Activated naive CD8-positive, alpha-beta T cell treated with anti-CD3 and anti-CD28 coated beads for 36 hours (primary cell): ENCODE data around the gene RUNX1. TPM values are rescaled to one million over a fixed set of nuclear protein-coding genes. Genes with fewer than 3 reads are reported as not detected.
"Not testable (repeated sequence)": the region's sequence is repeated elsewhere in the genome, so short reads cannot be mapped to it uniquely, and the experiment has no call there.

Source experiments
- DNase-seq: peaks from one replicate; pipeline ENCODE4 v3.0.0; 2021
- H3K27ac Mint-ChIP-seq: one replicate; pipeline ENCODE4 v1.8.0; 2022; ENCODE audit warnings: mild to moderate bottlenecking, moderate library complexity, mixed read lengths
- H3K27me3 Mint-ChIP-seq: one replicate; pipeline ENCODE4 v1.8.0; 2022; ENCODE audit warnings: mild to moderate bottlenecking, mixed read lengths
- H3K36me3 Mint-ChIP-seq: one replicate; pipeline ENCODE4 v1.8.0; 2021; ENCODE audit warnings: mild to moderate bottlenecking, mixed read lengths
- H3K4me1 Mint-ChIP-seq: one replicate; pipeline ENCODE4 v1.8.0; 2021; ENCODE audit warnings: mixed read lengths
- H3K4me3 Mint-ChIP-seq: one replicate; pipeline ENCODE4 v1.8.0; 2022; ENCODE audit warnings: mild to moderate bottlenecking, moderate library complexity, mixed read lengths
- H3K9me3 Mint-ChIP-seq: one replicate; pipeline ENCODE4 v1.8.0; 2022; ENCODE audit warnings: mixed read lengths
- total RNA-seq, 2 experiments: library from RNA; stranded (reverse); gene quantifications; one replicate each; pipeline ENCODE4 v1.2.3, GENCODE V29; 2021

Gene RUNX1
- total RNA-seq, 2 experiments from 2014 or later, result 16.6 to 18.0 TPM

GRCh38 chr21:34952701-34953100 lies 96.4 kb downstream of the RUNX1 start:
- Mint-ChIP-seq H3K9me3 (peaks cover 3% of the 10 kb centered on the region), H3K27me3 (no peaks in the 10 kb centered on the region), H3K4me3 (no peak overlapping the region), H3K36me3 (peaks cover 32% of the 10 kb centered on the region), H3K27ac (no peak overlapping the region), H3K4me1 (peaks cover 53% of the 10 kb centered on the region)
- no peak for DNase-seq

- not testable (repeated sequence) for H3K4me3 Mint-ChIP-seq, H3K27ac Mint-ChIP-seq, H3K27me3 Mint-ChIP-seq, H3K9me3 Mint-ChIP-seq, DNase-seq
- peaks cover 55% of the 10 kb centered on the region for H3K4me1 Mint-ChIP-seq
- H3K36me3 Mint-ChIP-seq, result peaks cover 33% of the 10 kb centered on the region
Measured at GRCh38 chr21:34951868-34952267, 97.2 kb downstream of the RUNX1 start.

DNA sequence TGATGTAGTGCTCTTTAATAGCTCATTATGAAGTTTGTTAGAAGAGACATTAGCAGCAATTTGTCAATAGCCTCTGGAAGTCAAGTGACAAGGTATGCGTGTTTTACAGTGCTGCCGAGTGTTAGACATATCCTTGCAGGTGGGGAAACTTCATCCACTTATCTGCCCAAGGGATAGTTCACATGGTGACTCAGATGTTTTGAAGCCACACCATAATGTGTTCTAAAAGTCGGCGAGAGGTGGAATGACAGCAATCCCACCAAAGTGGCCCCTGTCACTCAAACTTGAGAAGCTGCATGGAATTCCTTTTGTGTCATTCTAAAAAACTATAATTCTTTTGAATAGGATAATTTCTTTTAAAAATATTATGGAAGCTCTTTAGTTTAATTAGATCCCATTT lies 98.1 kb downstream of the RUNX1 start:
- H3K4me1 Mint-ChIP-seq, result peaks cover 61% of the 10 kb centered on the region

DNA sequence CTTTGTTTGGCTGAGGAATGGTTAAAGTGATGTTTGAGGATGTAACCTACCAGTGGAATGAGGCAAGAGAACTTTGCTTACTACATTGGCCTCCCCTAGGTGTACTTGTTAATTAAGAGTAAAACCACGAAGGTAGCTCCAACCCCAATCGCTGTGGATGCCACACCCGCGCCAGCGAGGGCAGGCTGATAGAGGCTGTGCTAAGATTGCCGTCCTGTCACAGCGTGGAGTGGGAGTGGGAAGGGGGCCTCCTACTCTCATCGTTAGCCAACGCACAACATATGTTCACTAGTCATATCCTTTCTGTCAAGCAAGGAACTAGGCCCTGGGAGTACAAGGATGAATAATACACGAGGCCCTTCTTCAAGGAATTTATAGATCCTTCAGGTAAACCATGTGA lies 99.6 kb downstream of the RUNX1 start:
- no peak overlapping the region for H3K4me3 Mint-ChIP-seq
- no peaks in the 10 kb centered on the region for H3K27me3 Mint-ChIP-seq
- no peaks in the 10 kb centered on the region for H3K9me3 Mint-ChIP-seq
- no peak for DNase-seq
- no peak overlapping the region for H3K27ac Mint-ChIP-seq
- peaks cover 68% of the 10 kb centered on the region for H3K4me1 Mint-ChIP-seq
- peaks cover 23% of the 10 kb centered on the region for H3K36me3 Mint-ChIP-seq

More for the DNA sequence above, 98.1 kb downstream of the RUNX1 start:
- Mint-ChIP-seq H3K4me3 (no peak overlapping the region), H3K27me3 (no peaks in the 10 kb centered on the region), H3K27ac (no peak overlapping the region), H3K36me3 (peaks cover 28% of the 10 kb centered on the region), H3K9me3 (no peaks in the 10 kb centered on the region)
- no peak for DNase-seq

GRCh38 chr21:34949030-34949429 lies 100.1 kb downstream of the RUNX1 start:
- H3K27ac Mint-ChIP-seq, result no peak overlapping the region
- no peaks in the 10 kb centered on the region for H3K27me3 Mint-ChIP-seq
- no peak for DNase-seq
- H3K36me3 Mint-ChIP-seq, result peaks cover 20% of the 10 kb centered on the region
- H3K4me3 Mint-ChIP-seq, result no peak overlapping the region
- peaks cover 70% of the 10 kb centered on the region for H3K4me1 Mint-ChIP-seq
- H3K9me3 Mint-ChIP-seq, result no peaks in the 10 kb centered on the region

DNA sequence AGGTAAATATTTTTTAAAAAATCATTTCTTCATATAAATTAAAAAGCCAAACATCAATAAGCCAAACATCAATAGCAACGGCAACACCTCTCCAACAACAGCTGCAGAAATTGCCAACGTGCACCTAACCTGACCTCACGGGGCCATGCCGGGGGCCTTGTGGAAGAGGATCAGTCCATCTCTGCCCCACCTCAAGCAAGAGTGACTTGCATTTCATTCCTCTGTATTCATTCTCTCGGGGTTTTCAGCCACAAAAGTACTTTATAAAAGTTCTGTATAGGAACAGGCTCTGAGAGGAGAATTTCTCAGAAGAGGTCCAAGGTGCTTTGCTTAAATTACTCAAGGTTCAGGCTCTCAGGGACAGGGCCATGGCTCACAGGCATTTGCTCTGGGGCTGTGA lies 100.9 kb downstream of the RUNX1 start:
- Mint-ChIP-seq H3K27me3 (no peaks in the 10 kb centered on the region), H3K4me3 (no peak overlapping the region), H3K4me1 (peaks cover 72% of the 10 kb centered on the region), H3K9me3 (no peaks in the 10 kb centered on the region), H3K36me3 (peaks cover 21% of the 10 kb centered on the region), H3K27ac (no peak overlapping the region)
- DNase-seq, result no peak

- H3K4me1 Mint-ChIP-seq, result peaks cover 76% of the 10 kb centered on the region
- DNase-seq, result no peak
- H3K36me3 Mint-ChIP-seq, result peaks cover 22% of the 10 kb centered on the region
- H3K9me3 Mint-ChIP-seq, result no peaks in the 10 kb centered on the region
- H3K27ac Mint-ChIP-seq, result peak overlapping the region; percentile 80
- no peak overlapping the region for H3K4me3 Mint-ChIP-seq
- no peaks in the 10 kb centered on the region for H3K27me3 Mint-ChIP-seq
Measured at GRCh38 chr21:34946916-34947534, 102.1 kb downstream of the RUNX1 start.

DNA sequence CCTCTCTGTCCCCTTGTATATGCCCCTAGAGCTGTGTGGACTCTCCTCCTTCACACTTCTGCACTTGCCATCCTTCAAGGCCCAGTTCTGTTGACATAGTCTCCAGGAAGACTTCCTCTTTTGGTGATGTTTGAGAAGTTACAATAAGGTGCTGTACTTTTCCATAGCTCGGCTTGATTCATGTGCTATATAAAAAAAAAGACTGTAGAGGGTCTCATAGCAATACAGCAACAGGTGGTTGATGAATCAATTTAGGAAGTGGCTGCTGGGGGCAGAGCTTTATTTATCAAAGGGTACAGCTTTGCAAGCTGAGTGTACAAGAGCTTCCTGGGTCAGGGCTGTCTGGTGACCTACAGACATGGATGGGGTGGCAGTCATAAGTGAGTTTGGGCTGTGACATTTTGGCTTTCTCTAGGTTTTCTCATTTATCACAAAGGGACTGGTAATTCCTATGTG lies 102.7 kb downstream of the RUNX1 start:
- H3K4me1 Mint-ChIP-seq, result peaks cover 80% of the 10 kb centered on the region
- DNase-seq, result peak; percentile 49
- peak overlapping the region; percentile 15 for H3K4me3 Mint-ChIP-seq
- peaks cover 18% of the 10 kb centered on the region for H3K36me3 Mint-ChIP-seq
- H3K9me3 Mint-ChIP-seq, result no peaks in the 10 kb centered on the region
- H3K27me3 Mint-ChIP-seq, result no peaks in the 10 kb centered on the region
- H3K27ac Mint-ChIP-seq, result peak overlapping the region; percentile 80

DNA sequence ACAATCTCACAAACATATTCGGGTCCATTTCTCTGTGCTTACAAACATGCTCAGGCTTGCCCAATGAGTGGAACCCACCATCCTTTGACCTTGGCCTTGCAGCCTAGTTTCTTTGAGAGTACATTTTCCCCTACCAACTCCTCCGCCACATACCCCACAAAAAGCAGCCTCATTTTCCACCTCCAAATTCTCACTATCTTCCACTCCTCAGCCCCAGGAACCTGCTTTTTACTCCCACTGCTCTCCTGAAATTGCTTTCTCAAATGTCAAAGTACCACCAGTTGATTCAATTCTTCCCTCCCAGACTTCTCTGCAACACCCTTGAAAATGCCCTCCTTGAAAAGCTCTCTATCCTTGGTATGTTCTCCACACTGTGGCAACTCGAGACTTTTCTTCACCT lies 103.8 kb downstream of the RUNX1 start:
- H3K9me3 Mint-ChIP-seq, result no peaks in the 10 kb centered on the region
- H3K27ac Mint-ChIP-seq, result peak overlapping the region; percentile 80
- peak overlapping the region; percentile 5 for H3K4me3 Mint-ChIP-seq
- H3K4me1 Mint-ChIP-seq, result peaks cover 90% of the 10 kb centered on the region
- H3K36me3 Mint-ChIP-seq, result peaks cover 18% of the 10 kb centered on the region
- H3K27me3 Mint-ChIP-seq, result no peaks in the 10 kb centered on the region
- no peak for DNase-seq

DNA sequence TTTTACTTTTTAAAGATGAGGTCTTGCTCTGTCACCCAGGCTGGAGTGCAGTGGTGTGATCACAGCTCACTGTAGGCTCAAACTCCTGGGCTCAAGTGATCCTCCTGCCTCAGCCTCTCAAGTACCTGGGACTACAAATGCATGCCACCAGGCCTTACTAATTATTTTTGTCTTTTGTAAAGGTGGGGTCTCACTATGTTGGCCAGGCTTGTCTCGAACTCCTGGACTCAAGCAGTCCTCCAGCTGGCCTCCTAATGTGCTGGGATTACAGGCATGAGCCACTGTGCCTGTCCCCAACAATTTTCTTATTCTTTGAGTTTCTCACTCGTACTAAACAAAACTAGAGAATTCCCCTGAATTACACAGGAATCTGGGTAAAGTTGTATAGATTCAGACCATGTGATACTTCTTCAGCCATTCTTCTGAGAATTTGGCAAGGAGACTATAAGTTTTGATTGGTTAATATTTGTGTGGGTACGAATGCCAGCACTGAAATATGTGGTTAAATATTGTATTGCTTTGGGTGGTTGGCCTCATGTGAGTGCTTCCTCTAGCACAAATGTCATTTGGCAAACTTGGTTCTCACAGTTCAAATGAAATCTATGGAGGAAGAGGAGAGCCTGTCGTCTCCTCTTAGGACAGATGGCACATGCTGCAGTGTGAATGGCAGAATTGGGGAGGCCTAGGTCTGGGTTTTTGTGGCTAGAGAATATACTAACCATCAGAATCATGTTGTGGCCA lies 104.9 kb downstream of the RUNX1 start:
- H3K36me3 Mint-ChIP-seq, result peaks cover 18% of the 10 kb centered on the region
- no peaks in the 10 kb centered on the region for H3K27me3 Mint-ChIP-seq
- H3K9me3 Mint-ChIP-seq, result no peaks in the 10 kb centered on the region
- H3K4me3 Mint-ChIP-seq, result no peak overlapping the region
- DNase-seq, result no peak
- peak overlapping the region; percentile 90 for H3K27ac Mint-ChIP-seq
- peaks cover 92% of the 10 kb centered on the region for H3K4me1 Mint-ChIP-seq

GRCh38 chr21:34942911-34943310 lies 106.2 kb downstream of the RUNX1 start:
- H3K9me3 Mint-ChIP-seq, result no peaks in the 10 kb centered on the region
- H3K27ac Mint-ChIP-seq, result peak overlapping the region; percentile 90
- peaks cover 93% of the 10 kb centered on the region for H3K4me1 Mint-ChIP-seq
- no peak for DNase-seq
- no peaks in the 10 kb centered on the region for H3K27me3 Mint-ChIP-seq
- peaks cover 18% of the 10 kb centered on the region for H3K36me3 Mint-ChIP-seq
- peak overlapping the region; percentile 18 for H3K4me3 Mint-ChIP-seq

GRCh38 chr21:34941162-34941561 lies 107.9 kb downstream of the RUNX1 start:
- Mint-ChIP-seq H3K9me3 (no peaks in the 10 kb centered on the region), H3K36me3 (peaks cover 13% of the 10 kb centered on the region), H3K4me3 (no peak overlapping the region), H3K27me3 (no peaks in the 10 kb centered on the region), H3K4me1 (peaks cover 92% of the 10 kb centered on the region), H3K27ac (peak overlapping the region; percentile 31)
- DNase-seq, result no peak

- H3K27me3 Mint-ChIP-seq, result no peaks in the 10 kb centered on the region
- no peak overlapping the region for H3K27ac Mint-ChIP-seq
- DNase-seq, result no peak
- peaks cover 93% of the 10 kb centered on the region for H3K4me1 Mint-ChIP-seq
- peaks cover 5% of the 10 kb centered on the region for H3K36me3 Mint-ChIP-seq
- no peaks in the 10 kb centered on the region for H3K9me3 Mint-ChIP-seq
- H3K4me3 Mint-ChIP-seq, result no peak overlapping the region
Measured at GRCh38 chr21:34939673-34940331, 109.3 kb downstream of the RUNX1 start.

DNA sequence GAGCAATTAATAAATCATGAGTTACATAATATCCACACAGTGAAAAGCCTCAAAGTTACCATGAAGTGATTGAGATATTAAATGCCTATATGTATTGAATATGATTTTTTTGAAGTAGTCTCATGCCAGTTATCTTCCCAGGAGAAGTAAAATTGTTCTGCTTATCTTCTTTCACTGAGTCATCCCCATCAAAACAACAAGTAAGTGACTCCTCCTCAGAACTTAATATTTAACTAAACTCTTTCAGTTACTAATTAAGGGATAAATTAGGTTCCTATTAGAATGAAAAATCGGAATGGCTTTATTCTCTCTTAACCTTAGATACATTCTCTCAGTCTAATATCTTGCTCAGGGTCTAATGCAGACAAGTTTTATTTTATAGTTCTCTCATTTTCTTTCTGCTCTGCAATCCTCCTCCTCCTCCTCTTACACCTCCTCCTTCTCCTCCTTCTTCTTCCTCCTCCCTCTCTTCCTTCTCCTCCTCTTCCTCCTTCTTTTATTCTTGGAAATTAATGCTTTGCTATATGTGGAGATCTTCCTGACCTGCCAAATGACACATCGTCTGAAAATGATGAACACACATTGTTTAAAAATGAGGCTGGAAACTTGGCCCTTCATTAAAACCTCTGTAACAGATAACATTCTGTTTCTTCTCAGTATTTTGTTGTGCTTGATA lies 110.9 kb downstream of the RUNX1 start:
- Mint-ChIP-seq H3K27ac (no peak overlapping the region), H3K4me1 (peaks cover 92% of the 10 kb centered on the region), H3K4me3 (no peak overlapping the region), H3K9me3 (no peaks in the 10 kb centered on the region), H3K36me3 (peaks cover 4% of the 10 kb centered on the region), H3K27me3 (no peaks in the 10 kb centered on the region)
- DNase-seq, result no peak
